HFFc6 (cell line): ENCODE data around the gene FLCN. TPM values are rescaled to one million over a fixed set of nuclear protein-coding genes. Genes with fewer than 3 reads are reported as not detected.
A peak's percentile ranks its signal among the peaks of the same experiment; 100 is the strongest.

Experiments used
- DNase-seq: peaks from one replicate; pipeline ENCODE4 v3.0.0-alpha.2; 2018
- H3K27ac Mint-ChIP-seq: 2 replicates; pipeline ENCODE4 v1.8.0; 2020; ENCODE audit warnings: mild to moderate bottlenecking, mixed read lengths
- H3K27me3 Mint-ChIP-seq: 2 replicates; pipeline ENCODE4 v1.8.0; 2021; ENCODE audit warnings: mild to moderate bottlenecking, moderate library complexity, mixed read lengths; ENCODE audit not compliant: insufficient read depth
- H3K36me3 Mint-ChIP-seq: 2 replicates; pipeline ENCODE4 v1.8.0; 2021; ENCODE audit warnings: low read depth, mixed read lengths
- H3K4me1 Mint-ChIP-seq: 2 replicates; pipeline ENCODE4 v1.8.0; 2020; ENCODE audit warnings: low read depth, mixed read lengths
- H3K4me3 Mint-ChIP-seq: 2 replicates; pipeline ENCODE4 v1.8.0; 2020; ENCODE audit warnings: mild to moderate bottlenecking, moderate library complexity, mixed read lengths
- H3K9me3 Mint-ChIP-seq: 2 replicates; pipeline ENCODE4 v1.8.0; 2020; ENCODE audit warnings: mild to moderate bottlenecking, mixed read lengths
- total RNA-seq, 6 experiments: library from RNA; stranded (reverse); fragmentation: NEBNext Ultra II Directional; extraction: Animal tissue kit (Norgen Biotek cat#: 25700); gene quantifications; 2 replicates in 1 of 6; 3 replicates in 5 of 6; pipeline ENCODE4 v1.2.3, GENCODE V29; 2021
- TF ChIP-seq, protein P1 (sequence below): fragments of 200-600 bp; sonication (generic); IDR thresholded peaks from 2 replicates; pipeline ENCODE4 v1.5.0; 2021; ENCODE audit warnings: antibody characterized with exemption, mild to moderate bottlenecking

The FLCN gene
- total RNA-seq, 6 experiments from 2014 or later, result 15.8 to 19.2 (median 17.3) TPM

DNA sequence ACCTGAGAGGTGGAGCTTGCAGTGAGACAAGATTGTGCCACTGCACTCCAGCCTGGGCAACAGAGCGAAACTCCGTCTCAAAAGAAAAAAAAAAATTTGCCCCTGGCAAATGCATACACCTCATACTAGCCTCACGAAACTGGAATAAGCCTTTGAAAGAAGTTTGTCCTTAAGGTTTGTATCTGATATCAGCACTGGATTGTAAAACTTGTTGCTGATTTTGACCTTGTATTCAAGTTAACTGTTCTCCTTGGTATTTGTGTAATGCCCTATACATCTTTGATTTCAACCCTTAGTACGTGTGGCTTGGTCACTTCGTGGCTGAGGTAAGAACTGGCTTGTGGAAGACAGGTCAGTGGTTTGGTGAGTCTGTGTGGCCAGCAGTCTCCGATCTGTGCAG is 6.2 kb upstream of the FLCN start:
- no peak for DNase-seq
- H3K9me3 Mint-ChIP-seq, result no peaks in the 10 kb centered on the region
- H3K27me3 Mint-ChIP-seq, result peaks cover 2% of the 10 kb centered on the region; the same call in 1 of the 2 replicates
- no peak overlapping the region for H3K27ac Mint-ChIP-seq
- H3K4me3 Mint-ChIP-seq, result no peak overlapping the region
- H3K4me1 Mint-ChIP-seq, result no peaks in the 10 kb centered on the region
- H3K36me3 Mint-ChIP-seq, result peaks cover 11% of the 10 kb centered on the region; the same call in 1 of the 2 replicates
- TF ChIP-seq, protein P1, sequence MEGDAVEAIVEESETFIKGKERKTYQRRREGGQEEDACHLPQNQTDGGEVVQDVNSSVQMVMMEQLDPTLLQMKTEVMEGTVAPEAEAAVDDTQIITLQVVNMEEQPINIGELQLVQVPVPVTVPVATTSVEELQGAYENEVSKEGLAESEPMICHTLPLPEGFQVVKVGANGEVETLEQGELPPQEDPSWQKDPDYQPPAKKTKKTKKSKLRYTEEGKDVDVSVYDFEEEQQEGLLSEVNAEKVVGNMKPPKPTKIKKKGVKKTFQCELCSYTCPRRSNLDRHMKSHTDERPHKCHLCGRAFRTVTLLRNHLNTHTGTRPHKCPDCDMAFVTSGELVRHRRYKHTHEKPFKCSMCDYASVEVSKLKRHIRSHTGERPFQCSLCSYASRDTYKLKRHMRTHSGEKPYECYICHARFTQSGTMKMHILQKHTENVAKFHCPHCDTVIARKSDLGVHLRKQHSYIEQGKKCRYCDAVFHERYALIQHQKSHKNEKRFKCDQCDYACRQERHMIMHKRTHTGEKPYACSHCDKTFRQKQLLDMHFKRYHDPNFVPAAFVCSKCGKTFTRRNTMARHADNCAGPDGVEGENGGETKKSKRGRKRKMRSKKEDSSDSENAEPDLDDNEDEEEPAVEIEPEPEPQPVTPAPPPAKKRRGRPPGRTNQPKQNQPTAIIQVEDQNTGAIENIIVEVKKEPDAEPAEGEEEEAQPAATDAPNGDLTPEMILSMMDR, result no peak

DNA sequence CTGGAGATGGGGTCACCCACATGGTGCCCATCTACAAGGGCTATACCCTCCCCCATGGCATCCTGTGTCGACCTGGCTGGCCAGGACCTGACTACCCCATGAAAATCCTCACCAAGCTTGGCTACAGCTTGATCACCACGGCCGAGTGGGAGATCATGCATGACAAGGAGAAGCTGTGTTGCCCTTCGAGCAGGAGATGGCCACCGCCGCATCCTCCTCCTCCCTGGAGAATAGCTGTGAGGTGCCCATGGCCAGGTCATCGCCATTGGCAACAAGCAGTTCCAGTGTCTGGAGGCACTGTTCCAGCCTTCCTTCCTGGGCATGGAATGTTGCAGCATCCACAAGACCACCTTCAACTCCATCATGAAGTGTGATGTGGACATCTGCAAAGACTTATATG is 5.3 kb upstream of the FLCN start:
- H3K36me3 Mint-ChIP-seq, result peaks cover 8% of the 10 kb centered on the region; the same call in 1 of the 2 replicates
- H3K27me3 Mint-ChIP-seq, result peaks cover 2% of the 10 kb centered on the region; the same call in 1 of the 2 replicates
- H3K4me1 Mint-ChIP-seq, result no peaks in the 10 kb centered on the region
- no peak overlapping the region for H3K4me3 Mint-ChIP-seq
- H3K9me3 Mint-ChIP-seq, result no peaks in the 10 kb centered on the region
- H3K27ac Mint-ChIP-seq, result no peak overlapping the region
- no peak for DNase-seq
- TF ChIP-seq, protein P1, result no peak

DNA sequence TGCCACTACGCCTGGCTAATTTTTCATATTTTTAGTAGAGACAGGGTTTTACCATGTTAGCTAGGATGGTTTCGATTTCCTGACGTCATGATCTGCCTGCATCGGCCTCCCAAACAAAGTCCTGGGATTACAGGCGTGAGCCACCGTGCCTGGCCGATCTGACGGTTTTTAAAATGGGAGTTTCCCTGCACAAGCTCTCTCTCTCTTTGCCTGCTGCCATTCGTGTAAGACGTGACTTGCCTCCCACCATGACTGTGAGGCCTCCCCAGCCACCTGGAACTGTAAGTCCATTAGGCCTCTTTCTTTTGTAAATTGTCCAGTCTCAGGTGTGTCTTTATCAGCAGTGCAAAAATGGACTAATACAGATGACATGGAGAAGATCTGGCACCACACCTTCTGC is 4.7 kb upstream of the FLCN start:
- H3K4me3 Mint-ChIP-seq, result no peak overlapping the region
- no peak overlapping the region for H3K27ac Mint-ChIP-seq
- no peaks in the 10 kb centered on the region for H3K9me3 Mint-ChIP-seq
- no peaks in the 10 kb centered on the region for H3K4me1 Mint-ChIP-seq
- peaks cover 2% of the 10 kb centered on the region; the same call in 1 of the 2 replicates for H3K36me3 Mint-ChIP-seq
- TF ChIP-seq, protein P1, result no peak
- no peak for DNase-seq
- H3K27me3 Mint-ChIP-seq, result peaks cover 2% of the 10 kb centered on the region; the same call in 1 of the 2 replicates

DNA sequence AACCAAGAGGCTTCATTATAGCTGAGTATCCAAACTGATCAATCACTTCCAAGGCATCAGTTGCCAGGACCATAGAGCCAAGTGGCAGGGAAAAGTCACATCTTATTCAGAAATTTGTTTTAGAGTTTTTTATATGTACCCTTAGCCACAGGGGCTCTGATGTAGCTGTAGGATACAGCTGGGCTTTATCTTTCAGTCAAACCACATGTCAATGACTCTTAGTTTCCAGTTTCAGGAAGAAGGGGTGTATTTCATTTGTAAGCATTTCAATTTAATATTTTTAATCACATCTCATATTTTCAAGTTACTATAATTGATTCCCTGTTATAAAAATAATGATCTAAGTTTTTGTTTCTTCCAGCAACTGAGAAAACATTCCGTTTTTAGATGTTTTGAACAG is 2.9 kb upstream of the FLCN start:
- H3K4me3 Mint-ChIP-seq, result no peak overlapping the region
- H3K27me3 Mint-ChIP-seq, result peaks cover 2% of the 10 kb centered on the region
- TF ChIP-seq, protein P1, result no peak
- H3K4me1 Mint-ChIP-seq, result peaks cover 15% of the 10 kb centered on the region
- no peak for DNase-seq
- H3K9me3 Mint-ChIP-seq, result no peaks in the 10 kb centered on the region
- H3K36me3 Mint-ChIP-seq, result no peaks in the 10 kb centered on the region
- no peak overlapping the region for H3K27ac Mint-ChIP-seq

DNA sequence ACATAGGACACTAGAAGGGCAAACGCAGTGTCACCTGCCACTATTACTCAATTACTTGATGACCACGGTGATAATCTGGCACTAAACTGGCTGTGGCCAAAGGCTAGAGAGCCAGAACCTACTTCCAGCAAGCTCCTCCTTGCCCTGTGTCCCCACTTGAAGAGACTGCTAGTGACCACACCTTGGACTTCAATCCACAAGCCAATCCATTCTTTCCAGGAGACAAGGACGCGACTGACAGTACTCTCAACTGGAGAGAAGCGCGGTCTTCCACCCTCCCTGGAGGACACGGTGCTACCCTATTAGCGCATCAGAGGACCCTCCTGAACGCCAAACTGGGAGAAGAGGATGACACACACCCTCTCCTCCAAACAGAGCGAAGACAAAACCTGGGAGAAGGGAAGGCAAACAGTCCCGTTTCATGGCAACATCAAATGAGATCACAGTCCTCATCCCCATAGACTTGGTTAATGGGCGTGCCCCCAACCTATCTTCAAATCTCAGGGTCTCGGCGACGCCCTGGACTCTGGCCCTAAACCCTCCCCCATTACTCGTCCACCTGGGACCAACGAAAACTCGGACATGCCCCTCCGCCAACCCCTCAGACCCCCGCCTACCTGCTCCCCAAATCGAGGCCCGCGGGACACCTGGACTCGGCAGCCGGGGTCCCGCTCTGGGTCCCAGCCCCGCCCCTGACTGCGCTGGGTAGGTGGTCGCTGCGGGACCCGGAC is 508 bp downstream of the FLCN start:
- H3K27me3 Mint-ChIP-seq, result peaks cover 2% of the 10 kb centered on the region
- peak overlapping the region; percentile 99 for H3K27ac Mint-ChIP-seq
- no peaks in the 10 kb centered on the region for H3K9me3 Mint-ChIP-seq
- H3K4me1 Mint-ChIP-seq, result peaks cover 15% of the 10 kb centered on the region
- H3K36me3 Mint-ChIP-seq, result 0 out of 2 replicates have a peak, but pooled peaks cover 4% of the 10 kb centered on the region
- TF ChIP-seq, protein P1, result no peak
- peak; percentile 64 for DNase-seq
- peak overlapping the region; percentile 97 for H3K4me3 Mint-ChIP-seq
